ENCODE results near the gene ELF4. TPM values are rescaled to one million over a fixed set of nuclear protein-coding genes. Genes with fewer than 3 reads are reported as not detected.

The ELF4 gene
- total and polyA plus RNA-seq, 2 of the 13 experiments (the other 11 are each of a cell fraction or from before 2014, with no cell fraction given) = 1.3 to 2.6 TPM

GRCh38 chrX:130060122-130061069, 49.9 kb downstream of the ELF4 start (continued):
- no peak for TF ChIP-seq ZNF503 (CRISPR knock-in tag; IDR thresholded peaks at IDR 0.05)
- TF ChIP-seq ZNF180 (CRISPR knock-in tag; IDR thresholded peaks at IDR 0.05; ENCODE audit: borderline replicate concordance, low read depth) = no peak
- TF ChIP-seq BCLAF1 (IDR thresholded peaks at IDR 0.05) = no peak
- no peak for TF ChIP-seq ZNF652 (CRISPR knock-in tag; IDR thresholded peaks at IDR 0.05; ENCODE audit: borderline replicate concordance, low read depth)
- no peak for TF ChIP-seq ZNF512 (CRISPR knock-in tag; IDR thresholded peaks at IDR 0.05)
- no peak for TF ChIP-seq DMAP1 (CRISPR knock-in tag; IDR thresholded peaks at IDR 0.05)
- TF ChIP-seq ELF1 (CRISPR knock-in tag; IDR thresholded peaks at IDR 0.05) = no peak
- TF ChIP-seq CAMTA2 (CRISPR knock-in tag; IDR thresholded peaks at IDR 0.05; ENCODE audit: borderline replicate concordance) = 0 out of 2 replicates have a peak, but pooled peaks have one; percentile 59
- no peak for TF ChIP-seq ZNF720 (CRISPR knock-in tag; IDR thresholded peaks at IDR 0.05)
- no peak for TF ChIP-seq ZNF704 (CRISPR knock-in tag; IDR thresholded peaks at IDR 0.05; ENCODE audit: borderline replicate concordance)
- TF ChIP-seq ZNF281 (CRISPR knock-in tag; IDR thresholded peaks at IDR 0.05; ENCODE audit: borderline replicate concordance) = no peak
- TF ChIP-seq ZBTB43 (CRISPR knock-in tag; conservative IDR thresholded peaks at IDR 0.05) = no peak
- peak; percentile 47; the same call in 1 of the 2 replicates for TF ChIP-seq MAZ (IDR thresholded peaks at IDR 0.05; ENCODE audit: borderline replicate concordance, low read depth, low read length)
- TF ChIP-seq MAZ (CRISPR knock-in tag; IDR thresholded peaks at IDR 0.05; ENCODE audit: low read depth) = peak; percentile 61; the same call in 1 of the 2 replicates
- no peak for TF ChIP-seq NKX3-1 (CRISPR knock-in tag; IDR thresholded peaks at IDR 0.05)

All from HepG2 (cell line).